IPS-NIHi7 (cell line): ENCODE results near the gene GRAMD2B.

Source experiments
- DNase-seq: peaks from one replicate; pipeline ENCODE4 v3.0.0; 2012; ENCODE audit warnings: mixed read lengths; ENCODE audit errors: extremely low spot score

GRAMD2B gene

GRCh38 chr5:126542441-126542840 is 119.2 kb downstream of the GRAMD2B start:
- no peak for DNase-seq

GRCh38 chr5:126543009-126543408 is 119.8 kb downstream of the GRAMD2B start:
- DNase-seq = no peak

GRCh38 chr5:126543660-126544059 is 120.5 kb downstream of the GRAMD2B start:
- DNase-seq = no peak
